ENCODE results near the gene MTHFD2. TPM values are rescaled to one million over a fixed set of nuclear protein-coding genes. Genes with fewer than 3 reads are reported as not detected.
"Not testable (repeated sequence)": the region's sequence is repeated elsewhere in the genome, so short reads cannot be mapped to it uniquely, and the experiment has no call there.

The MTHFD2 gene
- polyA plus RNA-seq, 1 donor: 12.6 TPM

GRCh38 chr2:74177696-74178095 is 20.7 kb upstream of the MTHFD2 start:
- H3K4me1 ChIP-seq (ENCODE audit: control insufficient read depth, insufficient read depth, low read length): peaks cover 5% of the 10 kb centered on the region

DNA sequence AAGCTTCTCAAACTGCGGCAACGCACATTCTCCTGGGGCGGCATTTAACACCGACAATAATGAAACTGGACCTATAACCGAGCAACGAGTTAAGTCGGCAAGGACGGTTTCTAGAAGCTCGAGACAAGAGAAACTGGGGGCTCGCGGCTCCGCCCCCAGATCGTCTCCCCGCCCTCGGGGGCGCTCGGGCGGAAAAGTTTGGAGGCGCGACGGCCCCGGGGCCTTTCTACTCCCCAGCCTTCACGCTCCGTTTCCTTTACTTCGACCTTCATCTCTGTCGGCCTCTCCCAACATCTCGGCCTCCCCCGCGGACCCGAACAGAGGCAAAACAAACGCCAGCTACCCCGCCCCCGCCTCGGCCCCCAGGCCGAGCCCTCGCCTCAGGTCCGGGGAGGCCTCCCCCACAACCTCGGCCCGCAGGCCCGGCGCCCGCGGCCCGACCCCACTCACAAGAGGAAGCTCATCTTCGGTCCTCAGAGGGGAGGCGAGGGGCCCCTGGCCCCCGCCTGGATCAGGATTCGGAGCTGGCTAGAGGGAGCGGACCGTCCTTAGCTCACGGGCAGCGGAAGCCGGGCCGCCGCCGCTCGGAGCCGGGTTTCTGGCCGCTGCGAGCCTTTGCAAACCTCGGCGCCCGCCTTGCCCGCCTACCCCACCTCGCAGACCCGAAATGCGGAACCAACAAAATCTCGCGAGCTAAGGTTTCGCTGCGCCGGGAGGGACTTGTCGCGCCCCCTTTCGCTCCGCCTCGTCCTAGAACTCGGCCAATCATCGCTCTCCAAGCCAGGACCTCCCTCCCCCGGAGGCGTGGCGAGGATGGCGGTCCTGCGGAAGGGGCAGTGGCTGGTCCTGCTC is 20.0 kb upstream of the MTHFD2 start, which contains the start of gene MOB1A:
Gene MOB1A, minus strand, starts transcription at position 669 of the 852 bp plus-strand sequence. Its CDS starts 205 bp downstream, at position 464.
- H3K4me3 ChIP-seq (ENCODE audit: low read length): peak within 1 kb of the TSS; percentile 79
- H3K4me1 ChIP-seq (ENCODE audit: control insufficient read depth, insufficient read depth, low read length): peaks cover 5% of the 10 kb centered on the region
- peak within 1 kb of the TSS; percentile 95 for H3K27ac ChIP-seq (ENCODE audit: low read length)
- WGBS (ENCODE audit: insufficient coverage, low lambda C conversion rate): no CpG with 5 or more reads among the region's 84 CpGs
- H3K9me3 ChIP-seq (ENCODE audit: control insufficient read depth, low read depth, low read length): no peaks in the 10 kb centered on the region
- H3K27me3 ChIP-seq (ENCODE audit: control insufficient read depth, insufficient read depth, low read length): no peaks in the 10 kb centered on the region
- DNase-seq: peak; percentile 98 to 99
- peaks cover 4% of the 10 kb centered on the region for H3K36me3 ChIP-seq (ENCODE audit: control insufficient read depth, insufficient read depth, low read length)

More at GRCh38 chr2:74177696-74178095, 20.7 kb upstream of the MTHFD2 start:
- Histone ChIP-seq H3K9me3 (ENCODE audit: control insufficient read depth, low read depth, low read length) (no peaks in the 10 kb centered on the region), H3K27ac (ENCODE audit: low read length) (peak overlapping the region; percentile 95), H3K27me3 (ENCODE audit: control insufficient read depth, insufficient read depth, low read length) (no peaks in the 10 kb centered on the region), H3K36me3 (ENCODE audit: control insufficient read depth, insufficient read depth, low read length) (peaks cover 4% of the 10 kb centered on the region), H3K4me3 (ENCODE audit: low read length) (peak overlapping the region; percentile 79)
- no peak for DNase-seq

GRCh38 chr2:74179063-74179865 is 19.2 kb upstream of the MTHFD2 start:
- peaks cover 4% of the 10 kb centered on the region for H3K36me3 ChIP-seq (ENCODE audit: control insufficient read depth, insufficient read depth, low read length)
- DNase-seq: no peak
- H3K4me3 ChIP-seq (ENCODE audit: low read length): peak overlapping the region; percentile 79
- peaks cover 2% of the 10 kb centered on the region for H3K27me3 ChIP-seq (ENCODE audit: control insufficient read depth, insufficient read depth, low read length)
- WGBS (ENCODE audit: insufficient coverage, low lambda C conversion rate): 30% methylated on average over 4 of the region's 25 CpGs
- H3K9me3 ChIP-seq (ENCODE audit: control insufficient read depth, low read depth, low read length): no peaks in the 10 kb centered on the region
- H3K27ac ChIP-seq (ENCODE audit: low read length): peak overlapping the region; percentile 95
- H3K4me1 ChIP-seq (ENCODE audit: control insufficient read depth, insufficient read depth, low read length): peaks cover 5% of the 10 kb centered on the region

DNA sequence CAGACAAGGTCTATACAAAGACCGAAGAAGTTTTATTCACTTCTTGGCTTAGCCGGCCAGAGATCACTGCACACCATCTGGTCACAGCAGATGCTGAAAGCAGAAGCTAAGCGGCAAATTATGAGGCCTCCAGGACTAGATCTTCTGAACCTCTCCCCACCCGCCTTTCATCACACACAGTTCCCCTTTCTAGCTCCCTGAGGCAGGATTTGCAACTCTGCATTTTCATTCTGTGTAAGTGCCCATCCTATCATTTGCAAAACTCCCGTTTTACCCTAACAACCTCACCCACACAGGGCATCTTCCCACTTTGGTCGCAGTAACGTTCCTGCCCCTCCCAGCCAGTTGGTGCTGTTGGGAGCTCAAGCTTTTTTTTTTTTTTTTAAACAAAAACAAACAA is 16.7 kb upstream of the MTHFD2 start:
- WGBS (ENCODE audit: insufficient coverage, low lambda C conversion rate): 20% methylated on average over 1 of the region's 7 CpGs
- H3K27me3 ChIP-seq (ENCODE audit: control insufficient read depth, insufficient read depth, low read length): peaks cover 2% of the 10 kb centered on the region
- no peak overlapping the region for H3K27ac ChIP-seq (ENCODE audit: low read length)
- peaks cover 5% of the 10 kb centered on the region for H3K4me1 ChIP-seq (ENCODE audit: control insufficient read depth, insufficient read depth, low read length)
- peaks cover 3% of the 10 kb centered on the region for H3K36me3 ChIP-seq (ENCODE audit: control insufficient read depth, insufficient read depth, low read length)
- H3K4me3 ChIP-seq (ENCODE audit: low read length): no peak overlapping the region
- DNase-seq: peak in 1 of 2 donors; percentile 15
- H3K9me3 ChIP-seq (ENCODE audit: control insufficient read depth, low read depth, low read length): no peaks in the 10 kb centered on the region

- Histone ChIP-seq H3K4me3 (ENCODE audit: low read length) (no peak overlapping the region), H3K9me3 (ENCODE audit: control insufficient read depth, low read depth, low read length) (no peaks in the 10 kb centered on the region), H3K27ac (ENCODE audit: low read length) (no peak overlapping the region), H3K4me1 (ENCODE audit: control insufficient read depth, insufficient read depth, low read length) (no peaks in the 10 kb centered on the region), H3K36me3 (ENCODE audit: control insufficient read depth, insufficient read depth, low read length) (no peaks in the 10 kb centered on the region), H3K27me3 (ENCODE audit: control insufficient read depth, insufficient read depth, low read length) (peaks cover 2% of the 10 kb centered on the region)
- WGBS (ENCODE audit: insufficient coverage, low lambda C conversion rate): 71% methylated on average over 1 of the region's 2 CpGs
- DNase-seq: no peak
These were observed 14.5 kb upstream of the MTHFD2 start for GRCh38 chr2:74183878-74184277.

GRCh38 chr2:74186038-74186437 is 12.4 kb upstream of the MTHFD2 start:
- no peaks in the 10 kb centered on the region for H3K9me3 ChIP-seq (ENCODE audit: control insufficient read depth, low read depth, low read length)
- no peaks in the 10 kb centered on the region for H3K4me1 ChIP-seq (ENCODE audit: control insufficient read depth, insufficient read depth, low read length)
- peaks cover 2% of the 10 kb centered on the region for H3K27me3 ChIP-seq (ENCODE audit: control insufficient read depth, insufficient read depth, low read length)
- DNase-seq: no peak
- H3K27ac ChIP-seq (ENCODE audit: low read length): no peak overlapping the region
- no peak overlapping the region for H3K4me3 ChIP-seq (ENCODE audit: low read length)
- no peaks in the 10 kb centered on the region for H3K36me3 ChIP-seq (ENCODE audit: control insufficient read depth, insufficient read depth, low read length)
- WGBS (ENCODE audit: insufficient coverage, low lambda C conversion rate): no CpG with 5 or more reads among the region's 9 CpGs

GRCh38 chr2:74186706-74187105 is 11.7 kb upstream of the MTHFD2 start:
- H3K4me3 ChIP-seq (ENCODE audit: low read length); H3K9me3 ChIP-seq (ENCODE audit: control insufficient read depth, low read depth, low read length); H3K4me1 ChIP-seq (ENCODE audit: control insufficient read depth, insufficient read depth, low read length); DNase-seq; H3K27me3 ChIP-seq (ENCODE audit: control insufficient read depth, insufficient read depth, low read length); H3K27ac ChIP-seq (ENCODE audit: low read length); H3K36me3 ChIP-seq (ENCODE audit: control insufficient read depth, insufficient read depth, low read length): not testable (repeated sequence)
- no CpG with 5 or more reads among the region's 15 CpGs for WGBS (ENCODE audit: insufficient coverage, low lambda C conversion rate)

GRCh38 chr2:74188018-74188601 is 10.3 kb upstream of the MTHFD2 start:
- WGBS (ENCODE audit: insufficient coverage, low lambda C conversion rate): no CpG with 5 or more reads among the region's 6 CpGs
- no peak for DNase-seq
- H3K9me3 ChIP-seq (ENCODE audit: control insufficient read depth, low read depth, low read length): no peaks in the 10 kb centered on the region
- no peaks in the 10 kb centered on the region for H3K36me3 ChIP-seq (ENCODE audit: control insufficient read depth, insufficient read depth, low read length)
- no peak overlapping the region for H3K4me3 ChIP-seq (ENCODE audit: low read length)
- no peak overlapping the region for H3K27ac ChIP-seq (ENCODE audit: low read length)
- H3K27me3 ChIP-seq (ENCODE audit: control insufficient read depth, insufficient read depth, low read length): peaks cover 2% of the 10 kb centered on the region
- no peaks in the 10 kb centered on the region for H3K4me1 ChIP-seq (ENCODE audit: control insufficient read depth, insufficient read depth, low read length)

DNA sequence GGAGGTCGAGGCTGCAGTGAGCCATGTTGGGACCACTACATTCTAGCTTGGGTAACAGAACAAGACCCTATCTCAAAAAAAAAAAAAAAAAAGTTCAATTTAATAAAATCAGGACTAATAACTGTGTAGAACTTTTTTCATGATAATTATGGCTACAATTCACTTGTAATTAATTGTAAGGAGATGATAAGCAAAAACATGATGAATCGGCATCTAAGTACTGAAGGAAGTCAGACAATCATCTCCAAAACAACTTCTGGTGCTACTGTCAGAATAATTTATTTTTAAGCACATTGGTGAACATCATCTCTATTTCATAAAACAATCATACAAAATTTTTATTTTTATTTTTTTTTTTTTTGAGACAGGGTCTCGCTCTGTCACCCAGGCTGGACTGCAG is 9.7 kb upstream of the MTHFD2 start:
- no peak overlapping the region for H3K27ac ChIP-seq (ENCODE audit: low read length)
- WGBS (ENCODE audit: insufficient coverage, low lambda C conversion rate): no CpG with 5 or more reads among the region's 3 CpGs
- no peaks in the 10 kb centered on the region for H3K9me3 ChIP-seq (ENCODE audit: control insufficient read depth, low read depth, low read length)
- H3K36me3 ChIP-seq (ENCODE audit: control insufficient read depth, insufficient read depth, low read length): no peaks in the 10 kb centered on the region
- H3K4me1 ChIP-seq (ENCODE audit: control insufficient read depth, insufficient read depth, low read length): no peaks in the 10 kb centered on the region
- no peak overlapping the region for H3K4me3 ChIP-seq (ENCODE audit: low read length)
- peaks cover 1% of the 10 kb centered on the region for H3K27me3 ChIP-seq (ENCODE audit: control insufficient read depth, insufficient read depth, low read length)
- DNase-seq: no peak

DNA sequence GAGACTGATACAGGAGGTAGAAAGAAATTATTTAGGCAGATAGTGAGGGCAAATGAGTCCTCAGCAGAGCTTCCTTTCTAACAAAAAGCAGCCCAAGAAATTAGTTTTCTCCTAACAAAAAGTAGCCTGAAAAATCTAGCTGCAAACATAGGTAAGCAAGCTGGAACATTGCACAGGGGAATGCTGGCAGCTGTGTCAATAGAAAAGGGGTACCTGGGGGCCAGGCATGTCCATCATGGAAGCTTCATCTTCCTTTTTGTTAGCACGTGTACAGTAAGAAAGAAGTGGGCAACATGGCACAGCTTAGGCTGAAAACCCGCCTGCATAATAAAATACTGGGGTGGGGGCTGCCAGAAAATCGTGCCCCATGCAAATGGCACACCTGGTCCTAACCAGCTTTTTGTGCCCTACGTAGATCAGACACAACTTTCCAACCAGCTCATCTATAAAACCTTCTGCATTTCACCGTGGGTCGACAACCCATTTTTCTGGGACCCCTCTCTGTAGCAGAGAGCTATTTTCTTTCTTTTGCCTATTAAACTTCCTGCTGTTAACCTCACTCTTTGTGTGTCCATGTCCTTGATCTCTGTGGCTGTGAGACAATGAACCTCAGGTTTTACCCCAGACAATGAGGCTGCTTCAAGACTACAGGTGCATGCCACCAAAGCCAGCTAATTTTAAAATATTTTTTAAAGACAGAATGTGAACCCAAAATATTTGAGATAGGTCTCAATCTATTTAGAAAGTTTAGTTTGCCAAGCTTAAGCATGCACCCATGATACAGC is 6.6 kb upstream of the MTHFD2 start:
- H3K4me1 ChIP-seq (ENCODE audit: control insufficient read depth, insufficient read depth, low read length): no peaks in the 10 kb centered on the region
- no peak overlapping the region for H3K27ac ChIP-seq (ENCODE audit: low read length)
- 53% methylated on average over 3 of the region's 6 CpGs for WGBS (ENCODE audit: insufficient coverage, low lambda C conversion rate)
- H3K4me3 ChIP-seq (ENCODE audit: low read length): no peak overlapping the region
- H3K36me3 ChIP-seq (ENCODE audit: control insufficient read depth, insufficient read depth, low read length): no peaks in the 10 kb centered on the region
- no peaks in the 10 kb centered on the region for H3K27me3 ChIP-seq (ENCODE audit: control insufficient read depth, insufficient read depth, low read length)
- no peak for DNase-seq
- no peaks in the 10 kb centered on the region for H3K9me3 ChIP-seq (ENCODE audit: control insufficient read depth, low read depth, low read length)
